A204.1 (cell line): ENCODE results near the gene ANKS4B.
"Not testable (repeated sequence)": the region's sequence is repeated elsewhere in the genome, so short reads cannot be mapped to it uniquely, and the experiment has no call there.

Experiments used
- FAIRE-seq: peaks from 2 replicates; lab custom pipeline; 2012; peaks lifted over from hg19 to GRCh38; lab: Jason Lieb, UNC

The ANKS4B gene

DNA sequence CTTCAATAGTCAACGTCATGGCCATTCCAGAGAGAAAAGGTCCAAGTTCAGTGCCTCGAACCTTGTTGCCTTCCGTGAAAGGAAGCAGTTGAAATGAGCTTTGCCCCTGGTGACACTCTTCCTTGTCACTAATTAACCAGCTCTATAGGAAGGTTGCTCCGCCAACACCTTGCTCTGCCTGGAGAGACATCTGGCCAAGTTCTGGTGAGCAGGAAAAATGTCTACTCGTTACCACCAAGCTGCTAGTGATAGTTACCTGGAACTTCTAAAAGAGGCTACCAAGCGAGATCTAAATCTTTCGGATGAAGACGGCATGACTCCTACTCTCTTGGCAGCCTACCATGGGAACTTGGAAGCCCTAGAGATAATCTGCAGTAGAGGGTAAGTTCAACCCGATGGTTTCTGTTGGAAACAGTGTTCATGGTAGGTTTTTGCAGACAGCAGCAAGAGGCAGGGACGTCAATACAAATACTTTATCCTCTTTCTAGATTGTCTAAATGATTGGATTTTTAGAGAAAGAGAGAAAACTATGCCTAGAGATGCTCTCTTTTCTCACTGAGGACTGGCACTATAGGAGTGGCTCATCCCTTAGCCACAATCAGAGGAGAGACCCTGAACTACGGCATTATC lies at the start of gene ANKS4B:
Gene ANKS4B (plus strand): TSS at position 179 of the 630 bp plus-strand sequence. CDS start 39 bp downstream, at position 218.
- FAIRE-seq: no peak

DNA sequence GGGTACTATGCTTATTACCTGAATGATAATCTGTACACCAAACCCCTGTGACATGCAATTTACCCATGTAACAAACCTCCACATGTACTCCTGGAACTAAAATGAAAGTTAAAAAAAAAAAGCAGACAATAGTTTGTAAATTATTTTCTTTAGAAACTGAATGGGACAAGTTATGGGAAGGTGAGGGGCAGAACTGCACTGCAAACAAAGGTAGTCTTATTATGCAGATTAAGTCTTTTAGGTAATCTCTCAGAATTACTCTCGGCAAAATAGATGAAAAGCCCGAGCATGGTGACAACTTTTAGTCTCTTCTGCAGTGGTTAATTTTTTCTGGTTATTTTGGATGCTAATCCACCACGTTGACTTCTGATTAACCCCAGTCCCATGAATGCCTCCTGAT lies 49.5 kb upstream of the ANKS4B start:
- FAIRE-seq: no peak

- no peak for FAIRE-seq
Observed at GRCh38 chr16:21184834-21185233, 48.7 kb upstream of the ANKS4B start.

GRCh38 chr16:21185659-21186325 lies 47.7 kb upstream of the ANKS4B start:
- FAIRE-seq: no peak

- FAIRE-seq: no peak
Observed at GRCh38 chr16:21186326-21186691, 47.2 kb upstream of the ANKS4B start.

DNA sequence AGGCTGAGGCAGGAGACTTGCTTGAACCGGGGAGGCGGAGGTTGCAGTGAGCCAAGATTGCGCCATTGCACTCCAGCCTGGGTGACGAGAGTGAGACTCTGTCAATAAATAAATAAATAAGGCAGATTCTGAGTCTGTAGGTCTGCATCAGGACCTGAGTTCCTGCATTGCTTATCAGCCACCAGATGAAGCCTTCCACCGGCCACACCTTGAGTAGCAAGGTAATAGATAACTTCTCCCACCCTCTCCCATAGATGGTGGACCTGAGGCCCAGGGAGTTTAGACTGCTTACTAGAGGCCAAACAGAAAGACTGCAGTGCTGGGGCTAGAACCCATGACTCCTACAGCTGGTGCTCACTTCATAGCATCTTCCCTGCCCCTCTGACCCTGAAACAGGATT lies 44.2 kb upstream of the ANKS4B start:
- FAIRE-seq: no peak

DNA sequence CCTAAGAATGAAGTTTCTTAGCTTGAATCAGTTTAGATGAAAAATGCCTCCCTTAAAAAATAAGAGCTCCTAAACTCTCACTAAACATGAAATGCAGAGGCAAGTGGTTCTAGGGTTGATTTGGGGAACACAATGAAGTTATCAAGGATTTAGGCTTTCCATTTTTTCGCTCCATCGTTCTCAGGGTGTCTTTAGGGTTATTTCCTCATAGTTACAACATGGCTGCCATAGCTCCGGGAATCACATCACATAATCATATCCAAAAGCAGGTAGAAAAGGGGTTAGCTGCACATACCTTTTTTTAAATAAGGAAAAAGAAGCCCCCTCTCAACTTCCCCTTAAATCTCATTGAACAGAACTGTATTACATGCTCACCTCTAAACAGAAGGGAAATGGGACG lies 43.5 kb upstream of the ANKS4B start:
- FAIRE-seq: no peak

DNA sequence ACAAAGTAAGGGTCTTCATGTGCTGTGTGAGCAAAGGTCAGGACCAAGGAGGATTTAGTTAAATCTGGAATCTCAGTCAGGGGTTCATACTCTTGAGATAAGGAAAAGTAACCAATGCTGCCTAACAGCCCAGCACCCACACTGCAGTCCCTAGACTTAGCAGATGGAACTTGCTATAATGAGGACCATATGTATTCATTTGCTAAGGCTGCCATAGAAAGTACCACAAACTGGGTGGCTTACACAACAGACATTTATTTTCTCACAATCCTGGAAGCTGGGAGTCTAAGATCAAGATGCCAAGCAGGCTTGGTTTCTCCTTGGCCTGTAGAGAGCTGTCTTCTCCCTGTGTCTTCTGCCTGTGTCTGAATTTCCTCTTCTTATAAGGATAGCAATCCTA lies 42.9 kb upstream of the ANKS4B start:
- FAIRE-seq: no peak

- no peak for FAIRE-seq
Observed at GRCh38 chr16:21192991-21193390, 40.5 kb upstream of the ANKS4B start.

- FAIRE-seq: no peak
Observed at GRCh38 chr16:21194771-21195301, 38.7 kb upstream of the ANKS4B start.

GRCh38 chr16:21195330-21195729 lies 38.2 kb upstream of the ANKS4B start:
- FAIRE-seq: not testable (repeated sequence)

DNA sequence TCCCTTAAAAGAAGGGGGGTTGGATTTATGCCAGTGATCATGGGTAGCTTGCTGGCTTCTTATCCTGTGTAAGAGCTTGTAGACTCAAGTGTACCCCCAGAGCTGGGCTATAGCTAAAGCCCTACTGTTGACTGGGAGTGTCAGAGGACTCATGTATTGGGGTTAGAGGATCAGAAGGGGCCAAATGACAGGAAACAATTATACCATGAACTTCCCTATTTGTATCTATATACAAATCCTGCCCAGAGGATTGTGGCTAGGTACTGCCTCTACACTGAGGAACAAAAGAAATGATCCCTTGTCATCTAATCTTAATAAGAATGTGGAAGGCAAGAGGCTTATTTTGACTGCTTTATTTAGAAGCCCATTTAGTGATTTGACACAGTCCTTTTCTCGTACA lies 36.4 kb upstream of the ANKS4B start:
- no peak for FAIRE-seq

- FAIRE-seq: no peak
Observed at GRCh38 chr16:21197621-21198020, 35.9 kb upstream of the ANKS4B start.

DNA sequence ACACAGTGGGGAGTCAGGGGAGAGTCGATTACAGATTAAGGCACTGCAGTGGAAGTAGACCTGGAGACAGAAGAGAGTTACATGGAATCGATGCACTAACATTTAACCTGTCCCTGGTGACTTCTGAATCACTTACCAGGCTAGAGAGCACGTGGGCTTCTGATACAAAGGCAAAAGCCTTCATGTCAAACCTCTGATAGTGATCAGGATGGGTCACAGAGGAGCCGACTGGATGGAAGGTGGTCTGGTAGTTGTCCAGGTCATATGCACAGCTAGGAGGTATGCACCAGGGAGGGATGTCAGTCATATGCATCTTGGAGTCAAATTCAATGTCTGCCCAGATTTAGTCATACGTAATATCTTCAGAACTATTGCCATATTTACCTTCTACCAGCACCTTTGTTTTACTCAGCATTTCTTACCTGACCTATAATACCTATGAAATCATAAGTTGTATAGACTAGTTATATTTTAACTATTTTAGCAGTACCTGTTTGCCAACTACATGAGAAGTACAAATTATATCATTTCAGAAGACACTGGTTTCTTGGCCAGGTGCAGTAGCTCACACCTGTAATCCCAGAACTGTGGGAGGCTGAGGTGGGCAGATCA lies 33.8 kb upstream of the ANKS4B start:
- FAIRE-seq: no peak

DNA sequence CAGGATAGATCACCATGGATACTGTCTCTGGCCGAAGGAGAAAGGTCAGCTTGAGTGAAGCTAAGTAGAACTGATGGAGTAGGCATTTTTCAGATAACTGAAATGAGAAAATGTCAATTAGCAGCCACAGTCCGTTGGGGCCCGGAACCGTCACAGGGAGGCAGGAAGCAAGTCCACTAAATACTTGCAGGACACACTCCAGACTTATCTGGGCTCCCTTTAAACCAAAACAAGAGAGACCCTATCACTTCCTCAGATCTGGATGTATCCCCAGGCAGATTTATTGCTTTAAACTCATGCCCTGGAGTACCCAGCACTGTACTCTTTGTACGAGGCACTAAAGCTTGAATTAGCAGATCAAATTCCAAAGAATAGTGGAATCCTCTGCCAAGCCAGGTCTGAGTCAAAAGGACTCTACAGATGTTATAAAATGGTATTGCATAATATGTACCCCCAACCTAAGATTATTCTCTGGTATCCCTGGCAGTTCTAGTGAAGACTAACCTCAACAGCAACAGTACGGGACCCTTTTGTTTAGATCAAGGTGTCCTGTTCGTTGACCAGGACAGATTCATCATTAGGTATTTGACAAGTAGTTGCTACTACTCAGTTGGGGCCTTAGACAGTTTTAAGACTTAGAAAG lies 30.2 kb upstream of the ANKS4B start:
- FAIRE-seq: no peak

- no peak for FAIRE-seq
Observed at GRCh38 chr16:21205303-21205702, 28.2 kb upstream of the ANKS4B start.

GRCh38 chr16:21206550-21206949 lies 26.9 kb upstream of the ANKS4B start:
- no peak for FAIRE-seq

- no peak for FAIRE-seq
Observed at GRCh38 chr16:21208446-21209230, 24.9 kb upstream of the ANKS4B start.

DNA sequence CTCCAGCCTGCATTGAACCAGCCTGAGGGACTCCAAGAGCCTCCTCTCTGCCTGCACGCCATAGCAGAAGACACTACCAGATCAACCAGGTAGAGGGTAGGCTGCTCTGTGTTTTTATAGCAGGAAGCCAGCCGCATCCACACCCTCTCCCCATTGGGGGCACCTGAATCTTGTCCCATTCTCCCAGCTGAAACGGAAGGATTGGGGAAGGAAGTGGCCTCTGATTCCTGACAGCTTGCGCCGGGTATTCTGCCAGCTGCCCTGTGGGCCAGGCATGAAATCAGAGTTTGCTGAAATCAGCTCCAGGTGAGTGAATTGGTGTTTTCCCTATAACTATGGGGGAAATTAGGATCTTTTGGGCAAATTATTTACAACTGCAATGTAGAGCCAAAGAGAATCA lies 22.0 kb upstream of the ANKS4B start, which contains the start of gene ZP2:
Gene ZP2 (minus strand): TSS at position 89 of the 400 bp plus-strand sequence. CDS start 27 bp downstream, at position 62.
- FAIRE-seq: no peak

DNA sequence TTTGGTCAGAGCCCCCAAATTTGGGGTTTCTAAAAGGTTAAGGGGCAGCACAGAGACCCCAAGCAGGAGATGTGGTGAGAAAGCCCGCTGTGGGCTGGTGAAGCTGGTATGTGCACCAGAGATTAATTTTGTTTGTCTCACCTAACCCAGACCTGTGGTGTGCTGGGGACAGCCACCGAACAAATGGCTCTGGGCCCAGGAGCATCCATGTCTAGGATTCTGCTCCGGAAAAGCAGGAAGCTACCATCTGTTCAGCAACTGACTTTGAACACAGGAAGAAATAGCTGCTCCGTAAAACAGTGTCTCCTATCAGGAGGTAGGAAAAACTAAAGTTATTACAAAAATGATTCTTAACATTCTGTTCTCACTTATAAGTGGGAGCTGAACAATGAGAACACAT lies 19.4 kb upstream of the ANKS4B start:
- FAIRE-seq: no peak

DNA sequence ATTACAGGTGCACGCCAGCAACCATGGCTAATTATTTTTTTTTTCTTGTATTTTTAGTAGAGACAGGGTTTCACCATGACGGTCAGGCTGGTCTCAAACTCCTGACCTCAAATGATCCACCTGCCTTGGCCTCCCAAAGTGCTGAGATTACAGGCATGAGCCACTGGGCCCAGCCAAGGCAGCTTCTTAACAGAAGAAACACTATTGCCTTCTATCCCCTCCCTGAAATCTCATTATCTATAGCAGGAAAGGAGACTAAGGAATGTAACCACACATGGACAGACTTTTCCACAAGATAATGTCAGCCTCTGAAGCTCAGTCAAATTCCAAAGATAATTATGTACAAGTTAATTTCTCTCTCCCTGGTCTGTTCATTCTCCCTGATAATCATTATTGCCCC lies 16.4 kb upstream of the ANKS4B start:
- FAIRE-seq: no peak

DNA sequence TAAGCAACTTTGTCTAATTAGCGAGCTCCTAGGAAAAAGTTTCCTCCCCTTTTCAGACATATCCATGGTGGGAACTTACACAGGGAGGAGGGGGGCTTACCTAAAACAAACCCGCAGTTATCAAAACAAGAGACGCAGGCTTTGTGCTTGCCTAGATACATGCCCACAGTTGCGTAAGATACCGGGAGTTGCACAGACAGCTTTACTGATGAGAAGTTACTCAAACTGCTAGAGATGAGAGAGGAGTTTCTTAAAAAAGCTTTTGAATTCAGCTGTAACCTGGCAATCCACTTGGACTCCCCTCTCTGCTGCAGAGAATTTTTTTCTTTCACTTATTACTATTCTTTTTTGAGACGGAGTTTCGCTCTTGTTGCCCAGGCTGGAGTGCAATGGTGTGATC lies 15.3 kb upstream of the ANKS4B start:
- no peak for FAIRE-seq
